SK-N-MC (cell line): ENCODE results near the gene BAG1.

Source experiments
- DNase-seq: peaks from one replicate; pipeline ENCODE4 v3.0.0-alpha.2; 2011; ENCODE audit warnings: low read depth, low spot score
- H3K27ac ChIP-seq: fragments of 200-600 bp; sonication (generic); 2 replicates; pipeline ENCODE4 v1.5.1; 2016; ENCODE audit warnings: mixed run types
- H3K36me3 ChIP-seq: fragments of 200-600 bp; sonication (generic); 2 replicates; pipeline ENCODE4 v1.6.1; 2017; ENCODE audit warnings: antibody characterized with exemption, low read length, mixed read lengths; ENCODE audit not compliant: insufficient read depth
- H3K4me3 ChIP-seq: fragments of 200-600 bp; sonication (generic); 2 replicates; pipeline ENCODE4 v1.5.1; 2016
- H3K9ac ChIP-seq: fragments of 200-600 bp; sonication (generic); 2 replicates; pipeline ENCODE4 v1.8.0; 2017; ENCODE audit warnings: mixed run types, mixed read lengths; ENCODE audit not compliant: insufficient read length
- H3K9me3 ChIP-seq: fragments of 200-600 bp; sonication (generic); 2 replicates; pipeline ENCODE4 v1.6.1; 2017; ENCODE audit warnings: low read depth, mild to moderate bottlenecking, antibody characterized with exemption, low read length, moderate library complexity, mixed read lengths
- EZH2 ChIP-seq: fragments of 200-600 bp; sonication (generic); IDR thresholded peaks from one replicate; pipeline ENCODE4 v1.6.1; 2017; ENCODE audit warnings: antibody characterized with exemption
- FOXP2 ChIP-seq: optimal IDR thresholded peaks from 2 replicates; pipeline ENCODE3; 2011; ENCODE audit warnings: mild to moderate bottlenecking, moderate library complexity; ENCODE audit not compliant: insufficient read depth; ENCODE audit errors: extremely low read length, control extremely low read depth
- POLR2AphosphoS5 ChIP-seq: IDR thresholded peaks from 2 replicates; pipeline ENCODE4 v1.6.1; 2012; ENCODE audit warnings: mild to moderate bottlenecking, low read depth, low read length, borderline replicate concordance

The BAG1 gene

DNA sequence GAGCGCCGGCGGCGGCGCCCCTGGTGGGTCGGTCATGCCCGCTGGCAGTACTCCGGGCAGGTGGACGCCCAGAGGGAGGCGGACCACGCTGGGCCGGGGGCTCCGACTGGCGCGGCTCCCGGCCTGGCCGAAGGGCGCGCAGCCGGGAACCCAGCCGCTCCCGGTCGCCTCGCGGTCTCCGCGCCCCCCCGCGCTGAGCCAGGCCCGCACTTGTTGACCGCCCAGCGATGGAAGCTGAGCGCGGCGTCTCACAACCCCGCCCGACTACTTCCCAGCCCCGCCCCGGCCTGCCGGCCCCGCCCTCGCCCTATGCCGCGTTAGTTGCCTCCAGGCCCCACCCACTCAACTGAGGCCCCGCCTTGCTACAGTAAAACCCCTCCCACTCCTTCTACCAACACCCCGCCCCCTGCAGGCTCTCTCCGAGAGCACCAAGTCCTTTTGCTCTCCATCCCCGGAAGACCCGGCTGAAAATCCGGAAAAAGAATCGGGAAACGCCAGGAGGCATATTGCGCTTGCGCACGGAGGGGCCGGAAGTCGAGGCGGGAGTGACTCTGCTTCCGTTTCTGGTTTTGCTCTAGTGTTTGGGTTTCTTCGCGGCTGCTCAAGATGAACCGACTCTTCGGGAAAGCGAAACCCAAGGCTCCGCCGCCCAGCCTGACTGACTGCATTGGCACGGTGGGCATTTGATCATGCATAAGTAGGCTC lies at the start of gene BAG1, which contains the start of gene CHMP5:
Gene BAG1 (minus strand): TSS at position 236 of the 705 bp plus-strand sequence.
Gene CHMP5 (plus strand): TSS at position 577 of the 705 bp plus-strand sequence. CDS start 30 bp downstream, at position 607.
- H3K9ac ChIP-seq, result peak within 1 kb of the TSS; percentile 90
- TF ChIP-seq EZH2, result no peak
- TF ChIP-seq POLR2AphosphoS5, result peak; percentile 87; the same call in 1 of the 2 replicates
- H3K36me3 ChIP-seq, result peaks cover 56% of the 10 kb centered on the region
- no peak within 1 kb of the TSS for H3K27ac ChIP-seq
- H3K9me3 ChIP-seq, result no peaks in the 10 kb centered on the region
- DNase-seq, result peak; percentile 92
- H3K4me3 ChIP-seq, result peak within 1 kb of the TSS; percentile 94

DNA sequence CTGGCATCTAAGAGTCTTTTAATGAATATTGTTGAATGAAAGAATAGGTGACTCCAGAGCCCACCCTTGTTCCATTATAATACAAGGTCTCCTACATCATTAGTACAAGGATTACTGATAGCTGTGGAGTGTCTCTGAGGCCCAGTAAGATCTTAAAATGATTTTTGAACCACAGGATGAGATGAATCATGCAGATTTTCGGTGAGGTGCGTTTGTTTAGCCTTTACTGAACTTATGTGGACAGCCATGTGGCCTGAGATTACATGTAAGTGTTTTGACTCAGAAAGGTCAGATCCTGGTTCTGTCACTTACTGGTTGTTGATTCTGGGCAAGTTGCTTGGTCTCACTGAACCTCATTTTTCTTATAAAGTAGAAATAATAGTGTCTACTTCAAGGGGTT lies 47.4 kb upstream of the BAG1 start:
- Histone ChIP-seq H3K27ac (no peak overlapping the region), H3K9ac (no peak overlapping the region), H3K4me3 (no peak overlapping the region), H3K9me3 (no peaks in the 10 kb centered on the region), H3K36me3 (peaks cover 89% of the 10 kb centered on the region)
- DNase-seq, result no peak
- no peak for TF ChIP-seq FOXP2
- no peak for TF ChIP-seq EZH2
- no peak for TF ChIP-seq POLR2AphosphoS5

DNA sequence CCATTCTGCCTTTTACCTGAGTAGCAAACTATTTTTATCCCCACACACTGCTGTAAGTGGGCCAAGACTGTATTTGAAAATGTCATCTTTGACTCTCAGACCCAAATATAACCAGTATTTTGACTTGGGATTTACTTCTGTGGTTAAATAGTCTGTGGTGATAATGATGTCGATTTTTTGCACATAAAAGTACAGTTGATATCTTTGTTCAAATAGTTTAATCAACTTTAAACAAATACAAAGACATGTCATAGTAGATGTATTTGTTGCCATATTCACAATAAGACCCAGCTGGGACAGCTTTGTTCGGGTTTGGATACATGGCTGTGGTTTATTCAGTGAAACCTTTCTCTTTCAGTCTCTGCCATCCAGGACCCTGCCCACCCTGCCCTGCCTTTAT lies 46.2 kb upstream of the BAG1 start:
- H3K27ac ChIP-seq, result no peak overlapping the region

DNA sequence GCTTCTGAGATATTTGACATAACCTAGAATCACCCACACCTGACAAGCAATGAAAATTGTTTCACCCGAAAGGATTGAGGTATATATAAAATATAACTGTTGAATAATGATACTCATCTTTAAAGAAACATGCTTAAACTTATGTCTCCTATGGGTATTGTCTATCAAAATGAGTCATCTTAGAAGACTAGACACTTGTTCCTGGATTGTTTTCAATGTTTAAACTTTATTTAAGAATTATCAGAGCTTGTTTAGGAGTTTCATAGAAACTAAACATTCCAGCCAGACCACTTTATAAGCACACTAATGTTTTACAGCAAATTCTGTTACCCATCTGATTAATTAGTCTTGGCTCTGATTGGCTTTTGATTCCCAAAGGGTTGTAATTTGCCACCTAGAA lies 45.4 kb upstream of the BAG1 start:
- H3K9me3 ChIP-seq, result no peaks in the 10 kb centered on the region
- H3K4me3 ChIP-seq, result no peak overlapping the region
- no peak for DNase-seq
- peaks cover 95% of the 10 kb centered on the region for H3K36me3 ChIP-seq
- TF ChIP-seq FOXP2, result no peak
- TF ChIP-seq POLR2AphosphoS5, result no peak
- no peak for TF ChIP-seq EZH2
- no peak overlapping the region for H3K27ac ChIP-seq
- no peak overlapping the region for H3K9ac ChIP-seq

More for the DNA sequence above, 46.2 kb upstream of the BAG1 start:
- peaks cover 92% of the 10 kb centered on the region for H3K36me3 ChIP-seq
- no peak for DNase-seq
- TF ChIP-seq EZH2, result no peak
- no peak for TF ChIP-seq POLR2AphosphoS5
- no peak overlapping the region for H3K4me3 ChIP-seq
- H3K9me3 ChIP-seq, result no peaks in the 10 kb centered on the region
- H3K9ac ChIP-seq, result no peak overlapping the region

DNA sequence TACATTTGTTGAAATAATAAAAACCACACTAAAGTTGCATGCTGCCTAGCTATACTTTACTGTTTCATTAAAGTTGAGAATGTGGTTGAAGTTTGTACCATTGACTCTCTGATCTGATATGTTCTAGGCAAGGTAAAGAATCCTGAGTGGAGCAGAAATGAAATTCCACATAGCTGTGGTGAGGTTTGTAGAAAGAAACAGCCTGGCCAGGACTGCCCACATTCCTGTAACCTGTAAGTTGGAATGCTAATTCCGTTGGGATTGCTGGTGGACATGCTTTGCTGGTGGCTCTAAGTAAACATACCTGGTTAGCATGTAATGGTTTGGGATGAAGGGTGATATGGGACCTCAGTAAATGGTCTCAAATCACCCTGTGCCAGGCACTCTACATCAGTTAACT lies 42.6 kb upstream of the BAG1 start:
- Histone ChIP-seq H3K9ac (no peak overlapping the region), H3K9me3 (no peaks in the 10 kb centered on the region), H3K36me3 (peaks cover 96% of the 10 kb centered on the region), H3K4me3 (no peak overlapping the region), H3K27ac (no peak overlapping the region)
- TF ChIP-seq EZH2 (no peak), FOXP2 (no peak), POLR2AphosphoS5 (no peak)
- DNase-seq, result no peak

DNA sequence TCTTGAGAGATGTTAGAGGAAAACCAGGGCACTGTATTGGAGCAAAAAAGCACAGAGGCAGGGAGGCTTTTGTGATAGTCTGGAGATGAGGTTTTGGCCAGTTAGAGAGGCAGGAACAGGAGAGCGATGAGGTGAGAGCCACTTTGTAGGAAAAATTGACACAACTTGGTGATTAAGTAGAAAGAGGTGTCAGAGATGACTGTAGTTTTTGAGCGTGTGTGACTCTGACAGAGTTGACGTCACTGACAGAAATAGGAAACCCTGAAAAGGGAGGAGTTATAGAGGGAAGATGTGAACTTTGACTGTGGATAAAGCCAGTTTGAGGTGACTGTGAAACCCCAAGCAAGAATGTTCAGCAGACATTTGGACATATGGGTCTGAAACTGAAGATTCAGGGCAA lies 41.5 kb upstream of the BAG1 start:
- DNase-seq, result no peak
- no peak for TF ChIP-seq EZH2
- no peak for TF ChIP-seq FOXP2
- no peak for TF ChIP-seq POLR2AphosphoS5
- Histone ChIP-seq H3K4me3 (no peak overlapping the region), H3K9ac (no peak overlapping the region), H3K36me3 (peaks cover 96% of the 10 kb centered on the region), H3K9me3 (no peaks in the 10 kb centered on the region), H3K27ac (no peak overlapping the region)

DNA sequence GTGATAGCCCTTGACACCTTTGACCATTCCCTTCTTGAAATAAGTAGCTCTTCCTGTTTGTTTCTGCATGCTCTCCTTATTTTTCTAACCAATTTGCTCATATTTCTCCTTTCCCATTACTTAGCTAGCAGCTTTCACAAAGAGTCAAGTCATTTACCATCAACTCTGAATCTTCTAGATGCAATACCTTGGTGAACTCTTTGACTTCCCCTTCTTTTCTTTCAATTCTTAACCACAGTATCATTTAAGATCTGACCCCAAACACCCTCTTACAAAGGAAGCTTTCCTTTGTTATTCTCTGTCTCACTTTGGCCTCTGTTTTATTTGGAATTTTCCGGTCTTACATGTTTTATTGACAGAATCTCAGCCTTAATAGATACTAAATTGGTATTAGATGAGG lies 39.9 kb upstream of the BAG1 start:
- DNase-seq, result no peak
- H3K9ac ChIP-seq, result no peak overlapping the region
- H3K27ac ChIP-seq, result no peak overlapping the region
- H3K36me3 ChIP-seq, result peaks cover 94% of the 10 kb centered on the region
- no peaks in the 10 kb centered on the region for H3K9me3 ChIP-seq
- H3K4me3 ChIP-seq, result no peak overlapping the region
- no peak for TF ChIP-seq EZH2
- TF ChIP-seq POLR2AphosphoS5, result no peak
- no peak for TF ChIP-seq FOXP2

DNA sequence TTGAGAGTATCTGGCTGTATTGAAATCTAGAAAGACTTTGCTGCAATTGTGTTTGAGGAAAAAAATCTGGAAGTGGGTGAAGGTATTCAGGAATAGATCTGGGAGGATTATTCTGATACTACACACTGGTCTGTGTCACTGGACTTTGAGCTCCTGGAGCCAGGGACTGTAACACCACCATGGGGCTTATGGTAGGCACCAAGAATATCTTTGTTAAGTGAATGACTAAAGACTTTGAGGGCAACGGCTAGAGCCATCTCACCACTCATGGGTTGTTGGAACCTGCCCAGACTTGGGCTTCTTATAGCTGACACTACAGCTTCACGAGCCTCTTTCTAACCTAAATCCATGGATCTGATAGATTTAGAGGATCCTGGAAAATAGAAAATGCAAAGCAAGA lies 36.0 kb upstream of the BAG1 start:
- Histone ChIP-seq H3K9ac (no peak overlapping the region), H3K27ac (no peak overlapping the region), H3K36me3 (peaks cover 97% of the 10 kb centered on the region), H3K9me3 (no peaks in the 10 kb centered on the region), H3K4me3 (no peak overlapping the region)
- TF ChIP-seq POLR2AphosphoS5, result no peak
- TF ChIP-seq FOXP2, result no peak
- TF ChIP-seq EZH2, result no peak
- no peak for DNase-seq

DNA sequence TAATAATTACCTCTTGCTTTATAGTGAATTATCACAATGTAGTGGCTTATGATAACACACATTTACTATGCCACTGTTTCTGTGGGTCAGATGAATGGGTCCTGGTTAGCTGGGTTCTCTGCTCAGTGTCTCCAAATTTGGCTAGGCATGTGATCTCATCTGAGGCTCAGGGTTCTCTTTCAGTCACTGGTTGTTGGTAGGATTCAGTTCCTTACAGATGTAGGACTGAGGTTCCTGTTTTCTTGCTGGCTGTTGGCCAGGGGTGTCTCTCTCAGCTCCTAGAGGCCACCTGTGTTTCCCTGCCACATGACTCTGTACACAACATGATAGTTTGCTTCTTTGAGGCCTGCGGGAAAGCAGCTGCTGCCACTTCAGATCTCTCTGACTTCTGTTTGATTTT lies 32.9 kb upstream of the BAG1 start:
- TF ChIP-seq POLR2AphosphoS5 (no peak), FOXP2 (no peak), EZH2 (no peak)
- no peak overlapping the region for H3K9ac ChIP-seq
- H3K27ac ChIP-seq, result no peak overlapping the region
- no peak for DNase-seq
- H3K4me3 ChIP-seq, result no peak overlapping the region
- H3K9me3 ChIP-seq, result no peaks in the 10 kb centered on the region
- H3K36me3 ChIP-seq, result peaks cover 92% of the 10 kb centered on the region
